ENCODE results near the gene CASR. TPM values are rescaled to one million over a fixed set of nuclear protein-coding genes. Genes with fewer than 3 reads are reported as not detected.

CASR gene
- total RNA-seq, 1 donor from 2014 or later, result not detected

DNA sequence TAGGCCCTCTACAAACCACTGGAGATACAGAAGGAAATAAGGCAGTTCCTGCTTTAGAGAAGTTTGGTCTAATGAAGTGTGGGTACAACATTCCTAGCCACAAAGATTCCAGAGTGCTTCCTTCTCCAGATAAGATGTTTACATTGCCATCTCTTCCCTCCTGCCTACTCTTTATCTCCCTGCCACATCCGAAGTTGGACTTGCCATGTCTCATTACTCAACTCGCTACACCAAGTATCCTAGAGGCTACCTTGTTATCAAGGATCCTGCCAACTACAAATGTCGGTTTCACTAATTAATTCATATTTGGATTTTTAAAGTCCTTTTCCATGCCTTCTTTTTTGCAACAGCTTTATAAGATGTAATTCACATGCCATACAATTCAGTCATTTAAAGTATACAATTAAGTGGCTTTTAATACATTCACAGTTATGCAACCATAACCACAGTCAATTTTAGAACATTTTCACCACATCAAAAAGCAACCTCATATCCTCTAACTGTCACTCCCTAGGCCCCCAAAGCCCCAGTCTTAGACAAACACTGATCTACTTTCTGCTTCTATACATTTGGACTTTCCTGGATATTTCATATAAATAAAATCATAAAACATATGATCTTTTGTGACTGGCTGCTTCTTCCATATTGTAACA is 87.9 kb downstream of the CASR start:
- H3K4me3 Mint-ChIP-seq, result no peak overlapping the region
- no peaks in the 10 kb centered on the region for H3K36me3 Mint-ChIP-seq (ENCODE audit: low read depth)
- no peaks in the 10 kb centered on the region for H3K4me1 Mint-ChIP-seq
- H3K27me3 Mint-ChIP-seq (ENCODE audit: low read depth), result no peaks in the 10 kb centered on the region
- peaks cover 11% of the 10 kb centered on the region for H3K9me3 Mint-ChIP-seq
- DNase-seq (ENCODE audit: low read depth, low spot score), result no peak
- TF ChIP-seq CTCF (conservative IDR thresholded peaks at IDR 0.05), result no peak
- no peak overlapping the region for H3K27ac Mint-ChIP-seq (ENCODE audit: unreplicated experiment)

- H3K4me3 Mint-ChIP-seq, result no peak overlapping the region
These were observed 89.4 kb downstream of the CASR start for GRCh38 chr3:122272879-122273278.

DNA sequence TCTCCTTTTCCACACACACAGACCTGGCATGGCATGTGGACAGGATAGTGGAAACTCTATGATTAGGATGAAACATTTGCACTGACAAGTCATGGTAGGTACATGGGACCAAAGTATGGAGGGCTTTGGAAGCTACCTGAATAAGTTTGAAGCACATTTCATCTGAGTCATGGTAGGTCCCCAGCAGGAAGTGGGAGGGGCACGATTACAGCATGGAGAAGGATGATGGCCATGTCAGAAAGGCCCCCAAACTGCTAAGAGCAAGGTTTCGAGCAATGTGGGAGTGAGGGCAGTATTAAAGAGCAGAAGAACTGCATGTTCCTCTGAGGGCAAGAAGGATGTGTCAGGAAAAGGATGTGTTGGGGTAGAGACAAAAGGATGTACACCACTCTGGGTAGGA is 90.0 kb downstream of the CASR start:
- no peaks in the 10 kb centered on the region for H3K4me1 Mint-ChIP-seq
- no peaks in the 10 kb centered on the region for H3K36me3 Mint-ChIP-seq (ENCODE audit: low read depth)
- peaks cover 11% of the 10 kb centered on the region for H3K9me3 Mint-ChIP-seq
- no peak overlapping the region for H3K4me3 Mint-ChIP-seq
- no peak for DNase-seq (ENCODE audit: low read depth, low spot score)
- TF ChIP-seq CTCF (conservative IDR thresholded peaks at IDR 0.05), result no peak
- H3K27ac Mint-ChIP-seq (ENCODE audit: unreplicated experiment), result no peak overlapping the region
- peaks cover 3% of the 10 kb centered on the region for H3K27me3 Mint-ChIP-seq (ENCODE audit: low read depth)

More at GRCh38 chr3:122272879-122273278, 89.4 kb downstream of the CASR start:
- Mint-ChIP-seq H3K9me3 (peaks cover 11% of the 10 kb centered on the region), H3K27me3 (ENCODE audit: low read depth) (peaks cover 3% of the 10 kb centered on the region), H3K27ac (ENCODE audit: unreplicated experiment) (no peak overlapping the region), H3K36me3 (ENCODE audit: low read depth) (no peaks in the 10 kb centered on the region), H3K4me1 (no peaks in the 10 kb centered on the region)
- TF ChIP-seq CTCF (conservative IDR thresholded peaks at IDR 0.05), result no peak
- no peak for DNase-seq (ENCODE audit: low read depth, low spot score)

DNA sequence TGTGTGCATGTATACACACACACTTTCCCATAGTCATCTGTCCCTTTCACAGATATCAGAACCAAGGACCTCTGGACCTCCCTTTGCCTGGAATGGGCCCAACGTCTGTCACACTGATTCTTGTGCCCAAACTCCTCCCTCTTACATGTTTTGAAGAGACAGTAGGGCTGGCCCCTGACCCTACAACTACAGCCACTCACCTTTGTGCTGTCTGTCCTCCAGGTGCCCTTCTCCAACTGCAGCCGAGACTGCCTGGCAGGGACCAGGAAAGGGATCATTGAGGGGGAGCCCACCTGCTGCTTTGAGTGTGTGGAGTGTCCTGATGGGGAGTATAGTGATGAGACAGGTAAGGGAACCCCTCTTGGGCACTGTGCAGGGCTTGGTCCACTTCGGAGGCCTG is 98.4 kb downstream of the CASR start:
- H3K27ac Mint-ChIP-seq (ENCODE audit: unreplicated experiment), result no peak overlapping the region
- no peaks in the 10 kb centered on the region for H3K36me3 Mint-ChIP-seq (ENCODE audit: low read depth)
- H3K9me3 Mint-ChIP-seq, result no peaks in the 10 kb centered on the region

GRCh38 chr3:122283796-122284445 is 100.5 kb downstream of the CASR start:
- Mint-ChIP-seq H3K36me3 (ENCODE audit: low read depth) (no peaks in the 10 kb centered on the region), H3K27ac (ENCODE audit: unreplicated experiment) (peak overlapping the region; percentile 5), H3K27me3 (ENCODE audit: low read depth) (peaks cover 24% of the 10 kb centered on the region), H3K4me3 (no peak overlapping the region), H3K4me1 (no peaks in the 10 kb centered on the region), H3K9me3 (no peaks in the 10 kb centered on the region)
- no peak for DNase-seq (ENCODE audit: low read depth, low spot score)
- no peak for TF ChIP-seq CTCF (conservative IDR thresholded peaks at IDR 0.05)

More for the DNA sequence above, 98.4 kb downstream of the CASR start:
- Mint-ChIP-seq H3K27me3 (ENCODE audit: low read depth) (peaks cover 24% of the 10 kb centered on the region), H3K4me3 (no peak overlapping the region), H3K4me1 (no peaks in the 10 kb centered on the region)
- TF ChIP-seq CTCF (conservative IDR thresholded peaks at IDR 0.05), result no peak
- no peak for DNase-seq (ENCODE audit: low read depth, low spot score)

Data from neural crest cell (in vitro differentiated cells).